ENCODE results near the gene PTPN14.

The PTPN14 gene

GRCh38 chr1:214425101-214425500 lies 126.3 kb downstream of the PTPN14 start:
- no peak for DNase-seq (ENCODE audit: extremely low spot score)
- POLR2A ChIA-PET, result no interaction called here
- CTCF ChIA-PET, result no interaction called here
- TF ChIP-seq LEF1 (IDR thresholded peaks at IDR 0.05; ENCODE audit: borderline replicate concordance) (no peak), NFRKB (IDR thresholded peaks at IDR 0.05) (no peak), SP1 (IDR thresholded peaks at IDR 0.05) (no peak), TARDBP (IDR thresholded peaks at IDR 0.05) (no peak), PKNOX1 (IDR thresholded peaks at IDR 0.05) (no peak), ZNF384 (IDR thresholded peaks at IDR 0.05) (no peak), HDGF (IDR thresholded peaks at IDR 0.05; ENCODE audit: borderline replicate concordance) (no peak), L3MBTL2 (conservative IDR thresholded peaks at IDR 0.05) (no peak)

GRCh38 chr1:214423045-214423444 lies 128.4 kb downstream of the PTPN14 start:
- ChIA-PET POLR2A (no interaction called here), CTCF (interaction anchor here (0.6 kb wide), 1 partner anchor 123 kb away, joined by 3 read pairs; no protein-coding TSS in a partner anchor)
- DNase-seq (ENCODE audit: extremely low spot score), result no peak
- no peak for TF ChIP-seq SP1 (IDR thresholded peaks at IDR 0.05)
- no peak for TF ChIP-seq PKNOX1 (IDR thresholded peaks at IDR 0.05)
- TF ChIP-seq ZNF384 (IDR thresholded peaks at IDR 0.05), result no peak
- no peak for TF ChIP-seq BHLHE40 (IDR thresholded peaks at IDR 0.05; ENCODE audit: borderline replicate concordance)
- no peak for TF ChIP-seq TARDBP (IDR thresholded peaks at IDR 0.05)
- TF ChIP-seq HDGF (IDR thresholded peaks at IDR 0.05; ENCODE audit: borderline replicate concordance), result no peak
- no peak for TF ChIP-seq CTBP1 (IDR thresholded peaks at IDR 0.05; ENCODE audit: borderline replicate concordance)
- no peak for TF ChIP-seq FOXK2 (IDR thresholded peaks at IDR 0.05)
- TF ChIP-seq FOXM1 (IDR thresholded peaks at IDR 0.05; ENCODE audit: borderline replicate concordance), result no peak
- no peak for TF ChIP-seq L3MBTL2 (conservative IDR thresholded peaks at IDR 0.05)
- TF ChIP-seq LEF1 (IDR thresholded peaks at IDR 0.05; ENCODE audit: borderline replicate concordance), result no peak

DNA sequence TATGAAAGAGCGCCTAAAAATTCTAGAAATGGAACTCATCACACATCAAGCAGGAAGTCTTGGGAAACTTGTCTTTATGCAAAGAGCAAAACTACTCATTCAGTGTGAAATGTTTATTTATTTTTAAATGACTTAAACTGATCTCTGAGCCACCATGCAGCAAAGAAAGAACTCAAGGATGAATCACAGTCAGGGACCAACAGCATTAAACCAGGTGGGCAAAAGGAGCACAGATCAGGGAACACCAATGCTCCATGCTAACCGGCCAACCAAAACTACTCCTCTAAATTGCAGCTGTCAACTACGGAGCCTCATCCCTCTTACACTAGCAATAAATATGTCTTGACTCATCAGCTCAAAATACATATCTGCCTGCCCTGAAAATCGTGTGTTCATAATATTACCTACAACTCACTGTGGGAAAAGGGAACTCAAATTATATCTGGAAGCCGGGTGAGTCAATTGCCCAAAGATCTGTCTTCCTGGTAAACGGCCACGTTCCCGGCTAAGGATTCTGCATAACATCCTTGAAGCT lies 129.2 kb downstream of the PTPN14 start:
- no peak for DNase-seq (ENCODE audit: extremely low spot score)
- CTCF ChIA-PET, result interaction anchor here (0.7 kb wide), 1 partner anchor 106 kb away, joined by 3 read pairs; no protein-coding TSS in a partner anchor

DNA sequence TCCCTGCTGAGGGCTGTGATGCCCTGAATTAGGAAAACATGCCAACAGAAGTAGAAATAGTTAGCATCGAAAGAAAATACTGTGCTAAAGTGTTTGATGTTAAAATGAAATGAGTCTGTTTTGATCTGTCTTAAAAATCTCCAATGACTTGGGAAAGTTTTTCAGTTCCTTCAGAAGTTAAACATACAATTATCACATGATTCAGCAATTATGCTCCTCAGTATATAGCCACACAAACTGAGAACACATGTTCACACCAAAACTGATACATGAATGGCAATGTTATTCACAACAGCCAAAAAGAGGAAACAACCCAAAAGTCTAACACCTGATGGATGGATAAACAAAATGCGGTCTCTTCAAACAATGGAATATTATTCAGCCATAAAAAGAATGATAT lies 130.6 kb downstream of the PTPN14 start:
- ChIA-PET POLR2A (no interaction called here), CTCF (no interaction called here)
- TF ChIP-seq ARNT (IDR thresholded peaks at IDR 0.05) (no peak), SUZ12 (IDR thresholded peaks at IDR 0.05) (no peak), ELF4 (IDR thresholded peaks at IDR 0.05) (no peak), BHLHE40 (IDR thresholded peaks at IDR 0.05; ENCODE audit: borderline replicate concordance) (no peak), HDGF (IDR thresholded peaks at IDR 0.05; ENCODE audit: borderline replicate concordance) (no peak)
- DNase-seq (ENCODE audit: extremely low spot score), result no peak

More for the DNA sequence above, 129.2 kb downstream of the PTPN14 start:
- TF ChIP-seq ELF4 (IDR thresholded peaks at IDR 0.05), result no peak
- TF ChIP-seq ARNT (IDR thresholded peaks at IDR 0.05), result no peak
- no peak for TF ChIP-seq TARDBP (IDR thresholded peaks at IDR 0.05)
- TF ChIP-seq ZNF384 (IDR thresholded peaks at IDR 0.05), result no peak
- TF ChIP-seq FOXA1 (IDR thresholded peaks at IDR 0.05), result no peak
- no peak for TF ChIP-seq PKNOX1 (IDR thresholded peaks at IDR 0.05)
- no peak for TF ChIP-seq CTBP1 (IDR thresholded peaks at IDR 0.05; ENCODE audit: borderline replicate concordance)
- no peak for TF ChIP-seq L3MBTL2 (conservative IDR thresholded peaks at IDR 0.05)
- TF ChIP-seq FOXM1 (IDR thresholded peaks at IDR 0.05; ENCODE audit: borderline replicate concordance), result no peak
- TF ChIP-seq NFRKB (IDR thresholded peaks at IDR 0.05), result no peak
- no peak for TF ChIP-seq SP1 (IDR thresholded peaks at IDR 0.05)
- POLR2A ChIA-PET, result no interaction called here

DNA sequence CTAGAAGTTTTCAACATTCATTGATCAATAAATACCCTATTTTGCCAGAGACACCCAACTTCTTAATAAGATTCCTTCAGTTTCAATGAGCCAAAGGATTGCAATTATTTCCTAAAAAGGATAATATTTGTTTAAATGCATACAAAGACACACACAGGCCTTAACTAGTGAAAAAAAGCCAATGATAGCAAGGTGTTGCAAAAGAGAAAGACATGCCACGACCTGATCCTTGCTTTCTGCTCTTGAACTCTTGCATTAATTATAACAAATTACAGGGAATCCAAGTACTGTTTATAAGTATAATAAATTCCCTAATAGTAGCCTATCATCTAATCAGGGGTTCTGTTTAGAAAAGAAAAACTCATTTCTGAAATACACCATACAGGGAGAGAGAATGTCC lies 131.1 kb downstream of the PTPN14 start:
- DNase-seq (ENCODE audit: extremely low spot score), result no peak
- no peak for TF ChIP-seq FOXA1 (IDR thresholded peaks at IDR 0.05)
- no peak for TF ChIP-seq TARDBP (IDR thresholded peaks at IDR 0.05)
- TF ChIP-seq L3MBTL2 (conservative IDR thresholded peaks at IDR 0.05), result no peak
- TF ChIP-seq FOXK2 (IDR thresholded peaks at IDR 0.05), result no peak
- no peak for TF ChIP-seq FOXM1 (IDR thresholded peaks at IDR 0.05; ENCODE audit: borderline replicate concordance)
- no peak for TF ChIP-seq ARNT (IDR thresholded peaks at IDR 0.05)
- no peak for TF ChIP-seq CTBP1 (IDR thresholded peaks at IDR 0.05; ENCODE audit: borderline replicate concordance)
- TF ChIP-seq BHLHE40 (IDR thresholded peaks at IDR 0.05; ENCODE audit: borderline replicate concordance), result no peak
- TF ChIP-seq LEF1 (IDR thresholded peaks at IDR 0.05; ENCODE audit: borderline replicate concordance), result no peak
- TF ChIP-seq SUZ12 (IDR thresholded peaks at IDR 0.05), result no peak
- no peak for TF ChIP-seq NFRKB (IDR thresholded peaks at IDR 0.05)
- TF ChIP-seq ELF4 (IDR thresholded peaks at IDR 0.05), result no peak
- TF ChIP-seq ZNF384 (IDR thresholded peaks at IDR 0.05), result no peak
- no peak for TF ChIP-seq HDGF (IDR thresholded peaks at IDR 0.05; ENCODE audit: borderline replicate concordance)
- no peak for TF ChIP-seq SP1 (IDR thresholded peaks at IDR 0.05)
- no peak for TF ChIP-seq PKNOX1 (IDR thresholded peaks at IDR 0.05)
- POLR2A ChIA-PET, result no interaction called here
- CTCF ChIA-PET, result no interaction called here

DNA sequence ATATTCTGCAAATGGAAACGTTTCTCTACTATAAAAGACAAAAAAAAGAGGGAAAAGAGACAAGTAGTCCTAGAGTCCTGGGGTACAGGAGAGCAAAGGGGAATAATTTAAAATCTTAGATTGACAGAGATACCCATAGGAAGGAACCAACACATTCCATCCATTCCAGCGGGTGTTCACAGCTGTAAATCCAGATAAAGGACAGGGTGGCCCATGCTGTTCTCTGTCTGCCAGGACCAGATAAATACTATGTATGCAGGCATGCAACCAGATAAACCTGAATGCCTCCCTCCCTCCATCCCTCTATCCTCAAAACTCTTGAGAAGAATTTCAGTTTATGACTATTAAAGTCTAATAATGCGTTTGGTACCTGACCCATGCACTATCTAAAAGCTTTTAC lies 131.8 kb downstream of the PTPN14 start:
- DNase-seq (ENCODE audit: extremely low spot score), result no peak
- CTCF ChIA-PET, result no interaction called here
- TF ChIP-seq PKNOX1 (IDR thresholded peaks at IDR 0.05) (no peak), FOXK2 (IDR thresholded peaks at IDR 0.05) (no peak), SUZ12 (IDR thresholded peaks at IDR 0.05) (no peak), SP1 (IDR thresholded peaks at IDR 0.05) (no peak), NFRKB (IDR thresholded peaks at IDR 0.05) (no peak), ZNF384 (IDR thresholded peaks at IDR 0.05) (no peak), ELF4 (IDR thresholded peaks at IDR 0.05) (no peak), CTBP1 (IDR thresholded peaks at IDR 0.05; ENCODE audit: borderline replicate concordance) (no peak), BHLHE40 (IDR thresholded peaks at IDR 0.05; ENCODE audit: borderline replicate concordance) (no peak), ARNT (IDR thresholded peaks at IDR 0.05) (no peak), LEF1 (IDR thresholded peaks at IDR 0.05; ENCODE audit: borderline replicate concordance) (no peak), L3MBTL2 (conservative IDR thresholded peaks at IDR 0.05) (no peak)
- POLR2A ChIA-PET, result no interaction called here
